ENCODE results near the gene OR2J2. TPM values are rescaled to one million over a fixed set of nuclear protein-coding genes. Genes with fewer than 3 reads are reported as not detected.

Gene OR2J2
- total and polyA plus RNA-seq, 9 of the 15 experiments (the other 6 are each of a cell fraction or from before 2014, with no cell fraction given) = not detected

Other genes starting within 250 kb of the OR2J2 start
Only the 7 nearest of the 11 such genes appear.
- 5.6 and 6.3 TPM in 2 replicates for gene ZNF311, start 165.6 kb upstream of the OR2J2 start, total RNA-seq (2014; rRNA removed)
- 8.3 and 9.5 TPM in 2 replicates for gene ZNF311, start 165.6 kb upstream of the OR2J2 start, total RNA-seq (2014; rRNA removed; fragmentation: Illumina TruSeq; extraction: Trizol)
- gene ZNF311, start 165.6 kb upstream of the OR2J2 start, total RNA-seq (2015; rRNA removed; fragmentation: Illumina TruSeq; extraction: Trizol) = 7.4 and 8.2 TPM in 2 replicates
- gene ZNF311, start 165.6 kb upstream of the OR2J2 start, total RNA-seq (2021) = 6.5 and 7.5 TPM in 2 replicates
- 7.5 and 9.3 TPM in 2 replicates for gene ZNF311, start 165.6 kb upstream of the OR2J2 start, polyA plus RNA-seq (2011; rRNA removed)
- gene ZNF311, start 165.6 kb upstream of the OR2J2 start, polyA plus RNA-seq (2014; fragmentation: Illumina TruSeq; extraction: Trizol) = 6.5 and 7.5 TPM in 2 replicates
- gene ZNF311, start 165.6 kb upstream of the OR2J2 start, polyA plus RNA-seq (2014; fragmentation: Nextera tagmentation; extraction: Ambion mirVana) = 10 to 100 TPM in 1 of 2 experiments, 1 to 10 TPM in 1; 5.1 to 10.0 TPM
- gene ZNF311, start 165.6 kb upstream of the OR2J2 start, polyA plus RNA-seq (2014; rRNA removed) = 7.5 and 8.3 TPM in 2 replicates
- not detected in 2 replicates for gene OR2W1, start 125.7 kb upstream of the OR2J2 start, total RNA-seq (2014; rRNA removed)
- not detected in 2 replicates for gene OR2W1, start 125.7 kb upstream of the OR2J2 start, total RNA-seq (2014; rRNA removed; fragmentation: Illumina TruSeq; extraction: Trizol)
- not detected in 2 replicates for gene OR2W1, start 125.7 kb upstream of the OR2J2 start, total RNA-seq (2015; rRNA removed; fragmentation: Illumina TruSeq; extraction: Trizol)
- not detected in 2 replicates for gene OR2W1, start 125.7 kb upstream of the OR2J2 start, total RNA-seq (2021)
- gene OR2W1, start 125.7 kb upstream of the OR2J2 start, polyA plus RNA-seq (2011; rRNA removed) = not detected in 2 replicates
- not detected in 2 replicates for gene OR2W1, start 125.7 kb upstream of the OR2J2 start, polyA plus RNA-seq (2014; fragmentation: Illumina TruSeq; extraction: Trizol)
- gene OR2W1, start 125.7 kb upstream of the OR2J2 start, polyA plus RNA-seq (2014; fragmentation: Nextera tagmentation; extraction: Ambion mirVana) = not detected
- not detected in 2 replicates for gene OR2W1, start 125.7 kb upstream of the OR2J2 start, polyA plus RNA-seq (2014; rRNA removed)
- gene OR2B3, start 83.6 kb upstream of the OR2J2 start, total RNA-seq (2014; rRNA removed) = not detected in 2 replicates
- gene OR2B3, start 83.6 kb upstream of the OR2J2 start, total RNA-seq (2014; rRNA removed; fragmentation: Illumina TruSeq; extraction: Trizol) = not detected in 2 replicates
- gene OR2B3, start 83.6 kb upstream of the OR2J2 start, total RNA-seq (2015; rRNA removed; fragmentation: Illumina TruSeq; extraction: Trizol) = not detected in 2 replicates
- not detected in 2 replicates for gene OR2B3, start 83.6 kb upstream of the OR2J2 start, total RNA-seq (2021)
- gene OR2B3, start 83.6 kb upstream of the OR2J2 start, polyA plus RNA-seq (2011; rRNA removed) = not detected in 2 replicates
- not detected in 2 replicates for gene OR2B3, start 83.6 kb upstream of the OR2J2 start, polyA plus RNA-seq (2014; fragmentation: Illumina TruSeq; extraction: Trizol)
- not detected for gene OR2B3, start 83.6 kb upstream of the OR2J2 start, polyA plus RNA-seq (2014; fragmentation: Nextera tagmentation; extraction: Ambion mirVana)
- not detected in 2 replicates for gene OR2B3, start 83.6 kb upstream of the OR2J2 start, polyA plus RNA-seq (2014; rRNA removed)
- not detected in 2 replicates for gene OR2J1, start 71.4 kb upstream of the OR2J2 start, total RNA-seq (2014; rRNA removed)
- gene OR2J1, start 71.4 kb upstream of the OR2J2 start, total RNA-seq (2014; rRNA removed; fragmentation: Illumina TruSeq; extraction: Trizol) = not detected in 2 replicates
- gene OR2J1, start 71.4 kb upstream of the OR2J2 start, total RNA-seq (2015; rRNA removed; fragmentation: Illumina TruSeq; extraction: Trizol) = not detected in 2 replicates
- not detected in 2 replicates for gene OR2J1, start 71.4 kb upstream of the OR2J2 start, total RNA-seq (2021)
- not detected in 2 replicates for gene OR2J1, start 71.4 kb upstream of the OR2J2 start, polyA plus RNA-seq (2011; rRNA removed)
- gene OR2J1, start 71.4 kb upstream of the OR2J2 start, polyA plus RNA-seq (2014; fragmentation: Illumina TruSeq; extraction: Trizol) = not detected in 2 replicates
- not detected for gene OR2J1, start 71.4 kb upstream of the OR2J2 start, polyA plus RNA-seq (2014; fragmentation: Nextera tagmentation; extraction: Ambion mirVana)
- not detected in 2 replicates for gene OR2J1, start 71.4 kb upstream of the OR2J2 start, polyA plus RNA-seq (2014; rRNA removed)
- 0.08 and 0.14 TPM in 2 replicates for gene OR2J3, start 62.8 kb upstream of the OR2J2 start, total RNA-seq (2014; rRNA removed)
- not detected in 2 replicates for gene OR2J3, start 62.8 kb upstream of the OR2J2 start, total RNA-seq (2014; rRNA removed; fragmentation: Illumina TruSeq; extraction: Trizol)
- gene OR2J3, start 62.8 kb upstream of the OR2J2 start, total RNA-seq (2015; rRNA removed; fragmentation: Illumina TruSeq; extraction: Trizol) = not detected in 2 replicates
- gene OR2J3, start 62.8 kb upstream of the OR2J2 start, total RNA-seq (2021) = not detected in 2 replicates
- 0.17 and 0.20 TPM in 2 replicates for gene OR2J3, start 62.8 kb upstream of the OR2J2 start, polyA plus RNA-seq (2011; rRNA removed)
- not detected in 2 replicates for gene OR2J3, start 62.8 kb upstream of the OR2J2 start, polyA plus RNA-seq (2014; fragmentation: Illumina TruSeq; extraction: Trizol)
- not detected for gene OR2J3, start 62.8 kb upstream of the OR2J2 start, polyA plus RNA-seq (2014; fragmentation: Nextera tagmentation; extraction: Ambion mirVana)
- gene OR2J3, start 62.8 kb upstream of the OR2J2 start, polyA plus RNA-seq (2014; rRNA removed) = not detected in 2 replicates
- not detected in 2 replicates for gene OR14J1, start 130.8 kb downstream of the OR2J2 start, total RNA-seq (2014; rRNA removed)
- gene OR14J1, start 130.8 kb downstream of the OR2J2 start, total RNA-seq (2014; rRNA removed; fragmentation: Illumina TruSeq; extraction: Trizol) = not detected in 2 replicates
- not detected in 2 replicates for gene OR14J1, start 130.8 kb downstream of the OR2J2 start, total RNA-seq (2015; rRNA removed; fragmentation: Illumina TruSeq; extraction: Trizol)
- not detected in 2 replicates for gene OR14J1, start 130.8 kb downstream of the OR2J2 start, total RNA-seq (2021)
- gene OR14J1, start 130.8 kb downstream of the OR2J2 start, polyA plus RNA-seq (2011; rRNA removed) = not detected in 2 replicates
- not detected in 2 replicates for gene OR14J1, start 130.8 kb downstream of the OR2J2 start, polyA plus RNA-seq (2014; fragmentation: Illumina TruSeq; extraction: Trizol)
- not detected for gene OR14J1, start 130.8 kb downstream of the OR2J2 start, polyA plus RNA-seq (2014; fragmentation: Nextera tagmentation; extraction: Ambion mirVana)
- gene OR14J1, start 130.8 kb downstream of the OR2J2 start, polyA plus RNA-seq (2014; rRNA removed) = not detected in 2 replicates
- not detected in 2 replicates for gene OR5V1, start 198.0 kb downstream of the OR2J2 start, total RNA-seq (2014; rRNA removed)
- not detected in 2 replicates for gene OR5V1, start 198.0 kb downstream of the OR2J2 start, total RNA-seq (2014; rRNA removed; fragmentation: Illumina TruSeq; extraction: Trizol)
- gene OR5V1, start 198.0 kb downstream of the OR2J2 start, total RNA-seq (2015; rRNA removed; fragmentation: Illumina TruSeq; extraction: Trizol) = not detected in 2 replicates
- not detected in 2 replicates for gene OR5V1, start 198.0 kb downstream of the OR2J2 start, total RNA-seq (2021)
- not detected in 2 replicates for gene OR5V1, start 198.0 kb downstream of the OR2J2 start, polyA plus RNA-seq (2011; rRNA removed)
- gene OR5V1, start 198.0 kb downstream of the OR2J2 start, polyA plus RNA-seq (2014; fragmentation: Illumina TruSeq; extraction: Trizol) = not detected in 2 replicates
- gene OR5V1, start 198.0 kb downstream of the OR2J2 start, polyA plus RNA-seq (2014; fragmentation: Nextera tagmentation; extraction: Ambion mirVana) = not detected
- gene OR5V1, start 198.0 kb downstream of the OR2J2 start, polyA plus RNA-seq (2014; rRNA removed) = not detected in 2 replicates